ES-I3 (cell line): ENCODE data around the gene CAD.

Experiments used
- H3K36me3 ChIP-seq: 2 replicates; pipeline ENCODE4 v1.6.1; 2013; ENCODE audit warnings: mild to moderate bottlenecking, low read length, control low read depth, moderate library complexity; ENCODE audit not compliant: insufficient read depth
- H3K4me1 ChIP-seq: 2 replicates; pipeline ENCODE4 v1.6.1; 2013; ENCODE audit warnings: mild to moderate bottlenecking, control low read depth, low read length; ENCODE audit not compliant: insufficient read depth
- H3K9ac ChIP-seq: 2 replicates; pipeline ENCODE4 v1.6.1; 2013; ENCODE audit warnings: low read depth, mild to moderate bottlenecking, low read length, moderate library complexity
- H3K9me3 ChIP-seq: 2 replicates; pipeline ENCODE4 v1.6.1; 2013; ENCODE audit warnings: mild to moderate bottlenecking, low read length, moderate library complexity; ENCODE audit not compliant: control insufficient read depth, insufficient read depth

CAD gene

GRCh38 chr2:27227501-27227900 is 10.3 kb downstream of the CAD start:
- Histone ChIP-seq H3K36me3 (peaks cover 41% of the 10 kb centered on the region), H3K9ac (no peak overlapping the region), H3K4me1 (no peaks in the 10 kb centered on the region), H3K9me3 (no peaks in the 10 kb centered on the region)

GRCh38 chr2:27231921-27232320 is 14.8 kb downstream of the CAD start:
- Histone ChIP-seq H3K9ac (no peak overlapping the region), H3K9me3 (no peaks in the 10 kb centered on the region), H3K36me3 (peaks cover 46% of the 10 kb centered on the region), H3K4me1 (no peaks in the 10 kb centered on the region)

GRCh38 chr2:27233341-27233740 is 16.2 kb downstream of the CAD start:
- no peaks in the 10 kb centered on the region for H3K4me1 ChIP-seq
- H3K9me3 ChIP-seq = no peaks in the 10 kb centered on the region
- H3K36me3 ChIP-seq = peaks cover 47% of the 10 kb centered on the region
- H3K9ac ChIP-seq = no peak overlapping the region

GRCh38 chr2:27236136-27236535 is 19.0 kb downstream of the CAD start:
- Histone ChIP-seq H3K4me1 (no peaks in the 10 kb centered on the region), H3K9me3 (no peaks in the 10 kb centered on the region), H3K36me3 (peaks cover 66% of the 10 kb centered on the region), H3K9ac (no peak overlapping the region)

DNA sequence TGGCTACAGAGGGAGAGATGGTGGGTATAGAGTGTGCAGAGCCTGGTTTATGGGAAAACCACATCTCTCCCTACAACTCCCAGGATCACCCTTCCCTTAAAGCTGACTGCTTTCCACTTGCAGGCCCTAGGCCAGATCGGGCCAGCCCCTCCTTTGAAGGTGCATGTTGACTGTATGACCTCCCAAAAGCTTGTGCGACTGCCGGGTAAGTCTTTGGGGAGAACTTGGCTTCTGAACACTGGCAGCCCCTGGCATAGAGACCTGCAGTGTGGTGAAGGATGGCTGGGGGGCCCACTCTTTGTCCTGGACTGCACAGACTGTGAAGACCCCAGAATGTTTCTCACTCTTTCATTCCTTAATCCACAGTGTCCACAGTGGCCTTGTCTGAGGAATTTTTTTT is 19.5 kb downstream of the CAD start:
- H3K4me1 ChIP-seq = no peaks in the 10 kb centered on the region
- no peaks in the 10 kb centered on the region for H3K9me3 ChIP-seq
- H3K9ac ChIP-seq = no peak overlapping the region
- H3K36me3 ChIP-seq = peaks cover 61% of the 10 kb centered on the region

- Histone ChIP-seq H3K4me1 (no peaks in the 10 kb centered on the region), H3K9ac (no peak overlapping the region), H3K36me3 (peaks cover 60% of the 10 kb centered on the region), H3K9me3 (no peaks in the 10 kb centered on the region)
Measured at GRCh38 chr2:27237341-27237945, 20.3 kb downstream of the CAD start.

GRCh38 chr2:27238976-27239375 is 21.8 kb downstream of the CAD start:
- no peak overlapping the region for H3K9ac ChIP-seq
- H3K4me1 ChIP-seq = no peaks in the 10 kb centered on the region
- peaks cover 61% of the 10 kb centered on the region for H3K36me3 ChIP-seq
- no peaks in the 10 kb centered on the region for H3K9me3 ChIP-seq

DNA sequence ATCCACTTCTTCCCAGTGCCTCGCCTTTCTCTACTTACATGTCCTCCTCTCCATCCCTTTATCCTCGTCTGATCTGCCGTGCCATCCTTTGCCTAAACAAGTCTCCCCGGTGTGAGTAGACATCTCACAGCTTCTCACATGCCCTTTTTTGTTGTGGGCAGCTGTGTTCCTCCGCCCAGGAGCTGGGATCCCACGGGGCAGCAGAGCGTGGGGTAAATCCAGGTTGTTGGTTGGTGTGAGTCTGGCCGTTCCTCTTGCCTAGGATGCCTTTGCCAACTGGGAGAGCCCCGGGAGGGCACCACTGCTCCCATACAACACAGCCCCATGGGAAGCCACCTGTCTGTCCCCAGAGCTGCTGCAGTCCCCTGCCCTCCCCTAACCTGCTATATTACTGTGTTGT is 23.2 kb downstream of the CAD start:
- Histone ChIP-seq H3K36me3 (peaks cover 55% of the 10 kb centered on the region), H3K9ac (no peak overlapping the region), H3K4me1 (no peaks in the 10 kb centered on the region), H3K9me3 (no peaks in the 10 kb centered on the region)

DNA sequence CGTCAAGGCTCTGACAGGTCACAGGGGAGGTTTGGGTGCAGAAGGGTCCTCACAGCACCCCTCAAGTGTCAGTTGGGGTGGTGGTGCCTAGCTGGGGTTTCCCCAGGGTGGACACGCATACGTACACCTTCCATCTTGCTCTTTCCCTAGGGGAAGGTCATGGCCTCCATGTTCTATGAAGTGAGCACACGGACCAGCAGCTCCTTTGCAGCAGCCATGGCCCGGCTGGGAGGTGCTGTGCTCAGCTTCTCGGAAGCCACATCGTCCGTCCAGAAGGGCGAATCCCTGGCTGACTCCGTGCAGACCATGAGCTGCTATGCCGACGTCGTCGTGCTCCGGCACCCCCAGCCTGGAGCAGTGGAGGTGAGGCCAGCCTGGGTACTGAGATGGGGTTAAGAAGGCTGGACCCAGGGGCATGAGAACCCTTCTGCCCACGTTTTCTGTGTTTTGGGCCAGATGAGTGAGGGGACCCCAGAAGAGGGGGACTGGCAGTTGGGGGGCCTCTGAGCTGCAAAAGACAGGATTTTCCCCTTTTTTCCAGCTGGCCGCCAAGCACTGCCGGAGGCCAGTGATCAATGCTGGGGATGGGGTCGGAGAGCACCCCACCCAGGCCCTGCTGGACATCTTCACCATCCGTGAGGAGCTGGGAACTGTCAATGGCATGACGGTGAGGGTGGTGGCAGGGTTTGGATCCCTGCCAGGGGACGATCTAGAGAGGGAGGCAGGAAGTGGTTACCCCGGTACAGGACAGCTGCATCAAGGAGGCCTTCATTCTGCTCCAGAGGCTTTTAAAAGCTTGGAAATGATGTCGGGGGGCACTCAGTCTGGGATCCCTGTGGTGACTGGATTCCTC is 24.8 kb downstream of the CAD start:
- Histone ChIP-seq H3K4me1 (no peaks in the 10 kb centered on the region), H3K9me3 (no peaks in the 10 kb centered on the region), H3K36me3 (peaks cover 40% of the 10 kb centered on the region), H3K9ac (no peak overlapping the region)

DNA sequence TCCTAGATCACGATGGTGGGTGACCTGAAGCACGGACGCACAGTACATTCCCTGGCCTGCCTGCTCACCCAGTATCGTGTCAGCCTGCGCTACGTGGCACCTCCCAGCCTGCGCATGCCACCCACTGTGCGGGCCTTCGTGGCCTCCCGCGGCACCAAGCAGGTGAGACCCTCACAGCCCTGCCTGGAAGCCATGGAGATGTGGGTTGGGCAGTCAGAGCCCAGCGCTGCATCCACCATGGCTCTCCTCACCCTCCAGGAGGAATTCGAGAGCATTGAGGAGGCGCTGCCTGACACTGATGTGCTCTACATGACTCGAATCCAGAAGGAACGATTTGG is 25.4 kb downstream of the CAD start:
- Histone ChIP-seq H3K36me3 (peaks cover 35% of the 10 kb centered on the region), H3K9ac (no peak overlapping the region)

DNA sequence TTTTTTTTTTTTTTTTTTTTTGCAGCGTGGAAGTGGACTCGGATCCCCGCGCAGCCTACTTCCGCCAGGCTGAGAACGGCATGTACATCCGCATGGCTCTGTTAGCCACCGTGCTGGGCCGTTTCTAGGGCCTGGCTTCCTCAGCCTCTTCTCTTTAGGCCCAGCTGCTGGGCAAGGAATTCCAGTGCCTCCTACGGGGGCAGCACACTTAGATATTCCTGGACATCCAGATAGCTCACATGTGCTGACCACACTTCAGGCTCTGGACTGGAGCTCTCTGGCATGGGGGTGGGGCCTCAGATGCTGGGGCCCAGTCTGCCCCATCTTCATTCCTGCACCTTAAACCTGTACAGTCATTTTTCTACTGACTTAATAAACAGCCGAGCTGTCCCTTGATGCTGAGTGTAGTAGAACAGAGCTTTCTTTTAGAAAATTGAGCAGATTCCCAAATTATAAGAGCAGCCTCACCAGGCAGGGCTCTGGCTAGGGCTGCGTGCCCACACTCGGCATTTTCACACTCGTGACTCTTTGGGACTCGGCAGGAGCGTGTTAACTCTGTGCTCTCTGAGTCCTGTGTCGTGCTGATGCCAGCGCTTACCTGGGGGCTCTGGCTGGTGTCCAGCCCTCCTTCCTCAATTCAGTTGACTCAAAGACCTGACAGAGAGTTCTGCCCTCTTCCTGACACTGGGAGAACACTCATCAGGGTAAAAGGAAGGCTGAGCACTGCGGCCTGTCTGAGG is 26.4 kb downstream of the CAD start:
- Histone ChIP-seq H3K4me1 (no peaks in the 10 kb centered on the region), H3K9ac (no peak overlapping the region), H3K36me3 (peaks cover 34% of the 10 kb centered on the region), H3K9me3 (no peaks in the 10 kb centered on the region)

More for the DNA sequence above, 25.4 kb downstream of the CAD start:
- Histone ChIP-seq H3K9me3 (no peaks in the 10 kb centered on the region), H3K4me1 (no peaks in the 10 kb centered on the region)

DNA sequence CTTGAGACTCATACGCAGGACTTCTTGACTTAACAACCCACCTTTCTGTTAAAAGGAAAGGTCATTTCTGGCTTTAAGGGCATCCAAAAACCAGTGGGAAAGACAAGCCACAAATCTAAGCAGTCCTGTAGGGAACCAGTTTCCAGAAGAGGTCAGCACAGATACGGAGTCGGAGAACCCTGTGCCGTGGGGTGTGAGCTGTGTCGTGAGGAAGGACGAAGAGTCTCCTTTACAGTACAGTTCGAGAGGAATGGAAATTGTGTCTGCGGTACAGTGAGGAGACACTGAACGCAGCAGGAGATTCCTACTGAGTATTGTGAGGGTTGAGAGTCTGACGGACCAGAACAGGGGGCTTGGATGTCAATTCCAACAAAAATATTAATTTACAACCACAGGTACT is 27.9 kb downstream of the CAD start:
- H3K36me3 ChIP-seq = peaks cover 23% of the 10 kb centered on the region
- no peaks in the 10 kb centered on the region for H3K9me3 ChIP-seq

DNA sequence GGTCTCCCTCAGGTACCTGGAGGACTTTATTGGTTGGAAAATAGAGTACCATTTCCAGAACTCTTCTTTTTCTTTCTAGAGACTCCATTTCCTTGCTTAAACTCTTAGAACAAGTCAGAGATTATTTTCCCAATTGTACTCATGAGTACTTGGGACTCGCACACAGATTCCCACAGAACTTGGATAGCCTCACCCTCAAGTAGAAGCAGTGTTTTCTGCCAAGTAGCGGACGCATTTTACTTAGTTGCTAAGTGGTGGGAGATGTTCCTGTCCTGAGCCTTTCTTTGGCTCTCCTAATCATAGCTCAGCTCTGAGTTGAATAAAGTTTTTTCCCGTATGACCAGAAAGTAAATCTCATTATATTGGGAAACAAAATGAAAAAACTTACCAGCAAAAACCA is 28.5 kb downstream of the CAD start:
- Histone ChIP-seq H3K36me3 (peaks cover 19% of the 10 kb centered on the region), H3K9me3 (no peaks in the 10 kb centered on the region), H3K4me1 (no peaks in the 10 kb centered on the region; the same call in 1 of the 2 replicates), H3K9ac (no peak overlapping the region)

More for the DNA sequence above, 27.9 kb downstream of the CAD start:
- Histone ChIP-seq H3K4me1 (no peaks in the 10 kb centered on the region), H3K9ac (no peak overlapping the region)

GRCh38 chr2:27247893-27248292 is 30.7 kb downstream of the CAD start:
- H3K9me3 ChIP-seq = no peaks in the 10 kb centered on the region
- peaks cover 6% of the 10 kb centered on the region; the same call in 1 of the 2 replicates for H3K36me3 ChIP-seq
- H3K4me1 ChIP-seq = no peaks in the 10 kb centered on the region; the same call in 1 of the 2 replicates
- no peak overlapping the region for H3K9ac ChIP-seq
